Neural cell (in vitro differentiated cells): ENCODE results near the gene TENT4B. TPM values are rescaled to one million over a fixed set of nuclear protein-coding genes. Genes with fewer than 3 reads are reported as not detected.

Source experiments
- H2AFZ ChIP-seq: fragments of 200-600, 300-800 bp; sonication (generic), shearing (Covaris generic); 2 replicates; pipeline ENCODE4 v1.6.0; 2014; ENCODE audit warnings: low read depth, mild to moderate bottlenecking, antibody characterized with exemption, low read length, moderate library complexity
- H3F3A ChIP-seq: fragments of 200-600 bp; shearing (Covaris generic); 2 replicates; pipeline ENCODE4 v1.6.1; 2016; ENCODE audit warnings: mild to moderate bottlenecking, moderate library complexity, mixed read lengths, antibody characterized with exemption, low read length; ENCODE audit not compliant: insufficient read depth, poor library complexity, severe bottlenecking
- H3K27ac ChIP-seq: fragments of 200-600, 300-800 bp; sonication (generic), shearing (Covaris generic); 2 replicates; pipeline ENCODE4 v1.5.1; 2014; ENCODE audit warnings: mild to moderate bottlenecking, low read length, moderate library complexity
- H3K27me3 ChIP-seq: fragments of 300-800, 200-600 bp; sonication (generic), shearing (Covaris generic); 2 replicates; pipeline ENCODE4 v1.6.0; 2014; ENCODE audit warnings: mild to moderate bottlenecking, low read depth, low read length, moderate library complexity; ENCODE audit not compliant: insufficient read depth
- H3K36me3 ChIP-seq: fragments of 300-800, 200-600 bp; sonication (generic), shearing (Covaris generic); 2 replicates; pipeline ENCODE4 v1.5.1; 2014; ENCODE audit warnings: mild to moderate bottlenecking, antibody characterized with exemption, low read length, moderate library complexity; ENCODE audit not compliant: insufficient read depth
- H3K4me2 ChIP-seq: fragments of 300-800, 200-600 bp; sonication (generic), shearing (Covaris generic); 2 replicates; pipeline ENCODE4 v1.6.0; 2014; ENCODE audit warnings: mild to moderate bottlenecking, low read length
- H3K4me3 ChIP-seq: fragments of 300-800, 200-600 bp; sonication (generic), shearing (Covaris generic); 2 replicates; pipeline ENCODE4 v1.5.1; 2014; ENCODE audit warnings: mild to moderate bottlenecking, low read length, moderate library complexity
- H3K79me2 ChIP-seq: fragments of 200-600 bp; shearing (Covaris generic); replicated peaks from 2 replicates; pipeline ENCODE4 v1.6.0; 2014; ENCODE audit warnings: mild to moderate bottlenecking, low read length, moderate library complexity; ENCODE audit not compliant: insufficient read depth
- H3K9ac ChIP-seq: fragments of 300-800, 200-600 bp; sonication (generic), shearing (Covaris generic); 2 replicates; pipeline ENCODE4 v1.6.1; 2016; ENCODE audit warnings: mild to moderate bottlenecking, low read length, mixed read lengths
- H3K9me2 ChIP-seq: fragments of 200-600 bp; shearing (Covaris generic); 2 replicates; pipeline ENCODE4 v1.6.1; 2016; ENCODE audit warnings: mild to moderate bottlenecking, low read length, mixed read lengths; ENCODE audit not compliant: insufficient read depth
- H3K9me3 ChIP-seq: fragments of 200-600, 300-800 bp; sonication (generic), shearing (Covaris generic); 2 replicates; pipeline ENCODE4 v1.6.1; 2016; ENCODE audit warnings: mild to moderate bottlenecking, mixed run types, low read length, moderate library complexity, mixed read lengths
- H4K20me1 ChIP-seq: fragments of 200-600 bp; shearing (Covaris generic); 2 replicates; pipeline ENCODE4 v1.6.1; 2016; ENCODE audit warnings: mild to moderate bottlenecking, mixed run types; ENCODE audit not compliant: insufficient read depth
- CTCF ChIP-seq: fragments of 450-650 bp; IDR thresholded peaks from 2 replicates; pipeline ENCODE4 v1.5.1; 2014; ENCODE audit warnings: antibody characterized with exemption, mild to moderate bottlenecking, moderate library complexity; ENCODE audit not compliant: poor library complexity, severe bottlenecking
- EP300 ChIP-seq: fragments of 450-650 bp; conservative IDR thresholded peaks from 2 replicates; pipeline ENCODE4 v1.6.1; 2014; ENCODE audit warnings: antibody characterized with exemption, mild to moderate bottlenecking, moderate library complexity; ENCODE audit not compliant: poor library complexity, severe bottlenecking
- EZH2 ChIP-seq: fragments of 200-600, 300-800 bp; shearing (Covaris generic), sonication (generic); IDR thresholded peaks from 2 replicates; pipeline ENCODE4 v1.6.1; 2014; ENCODE audit warnings: antibody characterized with exemption, low read length, borderline replicate concordance, mild to moderate bottlenecking; ENCODE audit not compliant: insufficient read depth, poor library complexity, severe bottlenecking
- MXI1 ChIP-seq: fragments of 450-650 bp; conservative IDR thresholded peaks from 2 replicates; pipeline ENCODE4 v1.6.1; 2014; ENCODE audit warnings: antibody characterized with exemption, mild to moderate bottlenecking; ENCODE audit not compliant: poor library complexity, severe bottlenecking
- POLR2AphosphoS5 ChIP-seq: IDR thresholded peaks from 2 replicates; pipeline ENCODE4 v1.6.1; 2012
- RAD21 ChIP-seq: fragments of 450-650 bp; conservative IDR thresholded peaks from 2 replicates; pipeline ENCODE4 v1.6.1; 2014; ENCODE audit warnings: antibody characterized with exemption, mild to moderate bottlenecking, moderate library complexity
- REST ChIP-seq: IDR thresholded peaks from 2 replicates; pipeline ENCODE4 v1.6.1; 2012; ENCODE audit warnings: borderline replicate concordance
- SMC3 ChIP-seq: fragments of 450-650 bp; conservative IDR thresholded peaks from 2 replicates; pipeline ENCODE4 v1.6.1; 2014; ENCODE audit warnings: antibody characterized with exemption, mild to moderate bottlenecking, moderate library complexity; ENCODE audit not compliant: poor library complexity
- TAF1 ChIP-seq: IDR thresholded peaks from 2 replicates; pipeline ENCODE4 v1.6.1; 2012; ENCODE audit warnings: low read depth
- polyA plus RNA-seq: library from polyadenylated mRNA; depleted of rRNA; stranded (reverse); fragments of >200 nt; gene quantifications from 2 replicates; pipeline ENCODE4 v1.2.3, GENCODE V29; 2014

Gene TENT4B
- polyA plus RNA-seq, 1 donor from 2014 or later: 16.9 TPM

- Histone ChIP-seq H3F3A (no peaks in the 10 kb centered on the region), H4K20me1 (no peaks in the 10 kb centered on the region), H3K4me2 (no peak overlapping the region), H3K36me3 (peaks cover 5% of the 10 kb centered on the region), H3K27me3 (no peaks in the 10 kb centered on the region), H3K27ac (no peak overlapping the region), H3K9me3 (no peaks in the 10 kb centered on the region), H3K9ac (no peak overlapping the region), H3K79me2 (no peaks in the 10 kb centered on the region), H3K4me3 (no peak overlapping the region), H2AFZ (no peak overlapping the region), H3K9me2 (no peaks in the 10 kb centered on the region)
- TF ChIP-seq CTCF: no peak
- no peak for TF ChIP-seq SMC3
- no peak for TF ChIP-seq EP300
- TF ChIP-seq POLR2AphosphoS5: no peak
- TF ChIP-seq TAF1: no peak
- TF ChIP-seq MXI1: no peak
- no peak for TF ChIP-seq REST
- no peak for TF ChIP-seq RAD21
- TF ChIP-seq EZH2: no peak
Observed at GRCh38 chr16:50227665-50228064, 74.6 kb downstream of the TENT4B start.

DNA sequence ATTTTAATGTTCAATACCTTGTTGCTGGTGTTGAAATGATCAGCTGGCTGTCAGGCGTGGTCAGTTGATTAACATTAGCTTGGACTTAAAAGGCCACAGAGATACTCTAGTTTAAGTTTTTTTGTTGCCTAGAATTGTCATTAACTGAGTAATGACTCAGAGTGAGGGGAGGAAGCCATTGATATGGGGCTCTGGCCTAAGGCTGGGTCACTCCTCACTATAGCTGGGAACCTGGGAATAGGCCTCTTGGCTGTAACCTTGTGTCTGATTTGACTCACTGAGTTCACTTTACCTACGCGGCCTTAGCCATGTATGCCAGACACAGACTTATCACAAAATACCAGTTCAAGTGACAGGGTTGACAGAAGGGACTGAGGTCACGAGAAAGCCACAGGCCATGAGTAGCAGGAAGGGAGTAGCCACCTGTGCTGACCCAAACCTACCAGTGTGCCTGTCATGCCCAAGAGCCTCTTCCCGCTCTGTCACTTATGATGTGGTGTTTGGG lies 75.3 kb downstream of the TENT4B start:
- Histone ChIP-seq H3K9me3 (no peaks in the 10 kb centered on the region), H3K9ac (no peak overlapping the region), H3K4me2 (no peak overlapping the region), H3F3A (no peaks in the 10 kb centered on the region), H3K9me2 (no peaks in the 10 kb centered on the region), H3K27me3 (no peaks in the 10 kb centered on the region), H4K20me1 (no peaks in the 10 kb centered on the region), H2AFZ (no peak overlapping the region), H3K27ac (no peak overlapping the region), H3K36me3 (peaks cover 5% of the 10 kb centered on the region), H3K79me2 (no peaks in the 10 kb centered on the region), H3K4me3 (no peak overlapping the region)
- no peak for TF ChIP-seq EZH2
- TF ChIP-seq REST: no peak
- TF ChIP-seq MXI1: no peak
- no peak for TF ChIP-seq TAF1
- no peak for TF ChIP-seq EP300
- no peak for TF ChIP-seq SMC3
- TF ChIP-seq CTCF: no peak
- TF ChIP-seq RAD21: no peak
